GM21576 (cell line): Measurements from ENCODE around the gene SLC12A7.
"Not testable (repeated sequence)": the region's sequence is repeated elsewhere in the genome, so short reads cannot be mapped to it uniquely, and the experiment has no call there.

Experiments
- ATAC-seq: cut with Tn5 transposase; IDR thresholded peaks from one replicate; pipeline ENCODE4 v1.9.1; 2021; ENCODE audit warnings: mild to moderate bottlenecking, moderate library complexity; ENCODE audit not compliant: unreplicated experiment

Gene SLC12A7

DNA sequence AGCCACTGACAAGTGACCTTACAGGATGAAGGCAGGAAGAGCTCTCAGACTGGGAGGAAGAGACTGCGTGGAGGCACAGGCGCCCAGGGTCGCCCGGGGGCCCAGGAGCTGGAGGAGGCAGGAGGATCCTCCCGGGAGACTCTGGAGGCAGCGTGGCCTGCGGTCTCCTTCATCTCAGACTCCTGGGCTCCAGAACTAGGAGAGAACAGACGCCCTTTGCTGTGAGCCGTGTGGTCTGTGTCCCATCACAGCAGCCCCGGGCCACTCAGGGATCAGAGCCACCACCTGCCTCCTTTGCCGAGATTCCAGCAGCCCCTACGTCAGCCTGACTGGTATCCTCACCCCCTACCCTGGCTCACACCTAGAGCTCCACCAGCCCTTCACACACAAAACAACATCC lies 45.2 kb downstream of the SLC12A7 start:
- ATAC-seq, result no peak

DNA sequence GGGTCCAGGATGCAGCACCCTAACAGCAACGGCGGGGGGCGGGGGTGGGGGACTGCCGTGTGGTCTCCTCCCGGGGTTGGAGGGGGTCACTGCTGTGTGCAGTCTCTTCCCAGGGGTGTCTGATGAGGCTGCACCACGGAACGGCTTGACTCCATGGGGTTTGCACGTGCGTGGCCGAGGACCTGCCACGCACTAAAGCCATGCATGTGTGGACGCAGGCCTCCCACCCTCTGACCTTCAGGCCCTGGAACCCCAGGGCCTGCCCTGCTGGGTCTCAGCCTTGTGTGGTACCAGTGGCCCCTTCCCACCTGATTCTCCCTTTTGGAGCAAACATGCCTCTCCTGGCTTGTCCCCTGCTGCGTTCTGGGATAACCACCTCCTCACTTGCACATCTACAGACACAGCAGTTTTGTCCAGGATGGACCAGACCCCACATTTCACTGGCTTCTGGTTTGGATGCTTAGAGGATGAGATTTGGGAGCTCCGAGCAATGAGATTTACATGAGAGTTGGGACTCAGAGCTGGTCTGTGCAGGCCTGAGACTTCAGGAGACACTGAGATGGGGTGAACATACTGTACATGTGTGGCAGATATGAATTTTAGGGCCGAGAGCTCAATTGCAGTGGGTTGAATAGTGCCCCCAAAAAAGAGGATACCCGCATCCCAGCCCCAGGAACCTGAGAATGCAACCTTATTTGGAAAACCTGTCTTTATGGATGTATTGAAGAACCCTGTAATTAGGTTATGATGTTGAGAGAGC lies 45.8 kb downstream of the SLC12A7 start:
- ATAC-seq, result no peak

DNA sequence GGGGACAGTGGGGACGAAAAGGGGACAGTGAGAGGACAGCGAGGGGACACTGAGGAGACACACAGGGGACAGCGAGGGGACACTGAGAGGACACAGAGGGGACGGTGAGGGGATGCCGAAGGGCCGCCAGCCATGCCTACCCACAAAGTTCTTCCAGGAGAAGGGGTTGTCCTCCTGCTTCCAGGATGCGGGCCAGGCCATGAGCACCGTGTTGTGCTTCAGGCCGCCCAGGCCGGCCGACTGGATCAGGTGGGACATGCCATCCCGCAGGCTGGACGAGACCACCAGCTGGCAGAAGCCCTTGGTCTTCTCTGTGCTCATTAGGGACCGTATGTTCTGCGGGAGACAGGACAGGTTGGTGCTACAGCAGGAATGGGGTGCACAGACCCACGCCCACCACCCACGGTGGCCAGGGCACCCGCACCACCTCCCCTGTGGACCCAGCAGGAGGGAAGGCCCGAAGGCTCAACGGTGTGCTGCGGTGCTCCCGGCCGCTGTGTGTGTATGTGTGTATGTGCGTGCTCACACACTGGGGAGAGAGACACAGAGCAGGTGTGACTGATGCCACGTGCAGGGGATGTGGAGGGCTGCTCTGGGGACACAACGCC lies 46.6 kb downstream of the SLC12A7 start:
- no peak for ATAC-seq

DNA sequence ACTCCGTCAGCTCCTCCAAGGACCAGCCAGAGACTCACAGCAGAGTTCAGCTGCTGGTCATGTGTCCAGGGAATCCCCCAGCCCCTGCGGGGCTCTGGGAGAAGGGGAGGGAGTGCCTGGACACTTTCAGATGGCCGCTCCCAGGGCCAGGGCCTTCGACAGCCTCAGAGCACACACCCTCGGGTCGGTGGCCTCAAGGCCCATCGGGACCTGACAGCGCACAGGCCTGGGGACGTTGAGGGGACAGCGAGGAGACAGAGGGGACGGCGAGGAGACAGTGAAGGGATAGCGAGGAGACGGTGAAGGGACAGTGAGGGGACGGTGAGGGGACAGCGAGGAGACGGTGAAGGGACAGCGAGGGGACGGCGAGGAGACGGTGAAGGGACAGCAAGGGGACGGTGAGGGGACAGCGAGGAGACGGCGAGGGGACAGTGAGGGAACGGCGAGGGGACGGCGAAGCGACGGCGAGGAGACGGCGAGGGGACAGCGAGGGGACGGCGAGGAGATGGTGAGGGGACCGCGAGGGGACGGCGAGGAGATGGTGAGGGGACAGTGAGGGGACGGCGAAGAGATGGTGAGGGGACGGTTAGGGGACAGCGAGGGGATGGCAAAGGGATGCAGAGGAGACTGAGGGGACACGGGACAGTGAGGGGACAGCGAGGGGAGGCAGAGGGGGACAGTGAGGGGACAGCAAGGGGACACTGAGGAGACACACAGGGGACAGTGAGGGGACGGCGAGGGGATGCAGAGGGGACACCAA lies 47.3 kb downstream of the SLC12A7 start:
- no peak for ATAC-seq

DNA sequence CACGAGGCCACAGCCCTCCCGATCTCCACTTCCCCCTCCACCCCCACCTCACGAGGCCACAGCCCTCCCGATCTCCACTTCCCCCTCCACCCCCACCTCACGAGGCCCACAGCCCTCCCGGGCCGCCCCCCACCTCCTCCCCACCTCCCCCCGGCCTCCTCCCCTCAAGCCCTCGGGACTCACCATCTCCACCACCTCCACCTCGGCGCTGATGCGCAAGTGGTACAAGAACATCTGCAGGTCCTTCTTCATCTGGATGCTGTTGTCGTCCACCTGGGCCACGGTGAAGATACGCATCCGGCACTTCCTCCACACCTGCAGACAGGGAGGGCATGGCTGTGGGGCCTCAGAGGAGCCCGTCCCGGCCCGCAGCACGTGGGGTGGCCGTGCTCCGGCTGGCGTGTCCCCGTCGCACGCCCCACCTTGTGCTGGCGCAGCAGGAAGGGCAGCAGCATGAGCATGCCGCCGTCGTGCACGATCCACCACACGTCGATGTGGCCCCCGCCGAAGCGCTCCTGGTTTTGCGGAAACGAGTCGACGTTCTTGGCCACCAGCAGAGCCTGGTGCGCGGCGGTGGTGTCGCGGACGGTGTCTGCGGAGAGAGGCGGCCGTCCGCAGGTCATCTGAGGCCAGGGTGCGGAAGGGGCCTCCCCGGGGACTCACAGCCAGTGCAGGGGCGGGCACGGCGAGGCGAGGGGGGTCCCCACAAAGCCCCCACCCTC lies 48.0 kb downstream of the SLC12A7 start:
- no peak for ATAC-seq

DNA sequence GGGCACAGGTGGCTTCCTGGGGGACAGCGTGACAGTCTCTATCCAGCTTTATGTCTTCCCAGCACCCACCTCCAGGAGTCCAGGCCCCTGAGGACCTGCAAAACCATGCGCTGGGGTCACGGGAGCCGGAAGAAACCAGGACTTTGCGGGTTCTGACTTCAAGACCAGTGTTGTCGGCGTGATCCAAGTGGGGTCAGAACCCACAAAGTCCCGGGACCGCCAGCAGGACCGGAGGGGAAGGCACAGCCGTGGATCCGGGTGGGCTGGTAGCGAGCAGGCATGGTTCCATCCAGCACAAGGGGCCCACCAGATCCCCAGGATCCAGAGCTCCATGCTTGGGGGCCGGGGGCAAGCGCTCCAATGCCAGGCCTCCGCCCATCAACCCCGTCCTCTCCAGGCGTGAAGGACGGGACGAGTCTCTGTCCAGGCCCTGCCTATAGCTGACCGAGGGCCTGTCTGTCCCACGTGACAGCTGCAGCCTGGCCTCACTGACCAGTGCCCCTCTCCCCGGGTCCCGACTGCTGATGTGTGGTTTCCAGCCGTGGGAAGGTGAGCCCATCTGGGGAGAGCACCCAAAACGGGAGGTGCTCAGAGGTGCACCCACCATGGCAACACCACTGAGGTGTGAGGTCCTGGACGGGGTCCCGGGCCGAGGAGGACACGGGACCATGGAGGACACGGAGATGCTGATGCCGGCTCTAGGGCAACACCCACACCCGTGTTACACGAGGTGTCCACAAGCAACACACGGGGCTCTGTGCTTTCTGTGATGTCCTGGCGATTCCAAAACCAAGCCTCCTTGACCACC lies 48.9 kb downstream of the SLC12A7 start:
- no peak for ATAC-seq

DNA sequence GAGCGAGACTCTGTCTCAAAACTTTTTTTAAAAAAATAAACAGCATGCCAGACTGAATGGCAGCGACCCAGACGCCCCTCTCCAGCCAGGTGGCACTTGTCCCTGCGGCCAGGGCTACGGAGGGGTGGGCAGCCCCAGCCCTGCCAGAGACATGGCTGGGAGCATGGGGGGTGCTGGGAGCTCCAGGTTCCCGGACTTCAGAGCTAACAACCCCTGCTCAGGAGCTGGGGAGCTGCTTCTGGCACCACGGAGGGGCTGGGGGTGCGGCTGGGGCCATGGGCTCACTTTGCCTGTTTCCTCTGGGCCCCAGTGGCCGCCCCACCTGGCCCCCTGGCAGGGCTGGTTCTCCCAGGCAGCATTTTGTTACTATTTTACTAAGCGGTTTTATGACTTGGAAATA lies 49.9 kb downstream of the SLC12A7 start:
- ATAC-seq, result no peak

DNA sequence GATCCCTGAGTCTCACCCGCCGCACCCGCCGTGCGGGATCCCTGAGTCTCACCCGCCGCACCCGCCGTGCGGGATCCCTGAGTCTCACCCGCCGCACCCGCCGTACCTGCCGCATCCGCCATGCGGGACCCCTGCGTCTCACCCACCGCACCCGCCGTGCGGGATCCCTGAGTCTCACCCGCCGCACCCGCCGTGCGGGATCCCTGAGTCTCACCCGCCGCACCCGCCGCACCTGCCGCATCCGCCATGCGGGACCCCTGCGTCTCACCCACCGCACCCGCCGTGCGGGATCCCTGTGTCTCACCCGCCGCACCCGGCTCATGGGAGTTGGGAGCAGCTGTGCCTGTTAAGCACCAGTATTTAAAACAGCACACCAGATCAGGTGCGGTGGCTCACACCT lies 50.6 kb downstream of the SLC12A7 start:
- not testable (repeated sequence) for ATAC-seq

DNA sequence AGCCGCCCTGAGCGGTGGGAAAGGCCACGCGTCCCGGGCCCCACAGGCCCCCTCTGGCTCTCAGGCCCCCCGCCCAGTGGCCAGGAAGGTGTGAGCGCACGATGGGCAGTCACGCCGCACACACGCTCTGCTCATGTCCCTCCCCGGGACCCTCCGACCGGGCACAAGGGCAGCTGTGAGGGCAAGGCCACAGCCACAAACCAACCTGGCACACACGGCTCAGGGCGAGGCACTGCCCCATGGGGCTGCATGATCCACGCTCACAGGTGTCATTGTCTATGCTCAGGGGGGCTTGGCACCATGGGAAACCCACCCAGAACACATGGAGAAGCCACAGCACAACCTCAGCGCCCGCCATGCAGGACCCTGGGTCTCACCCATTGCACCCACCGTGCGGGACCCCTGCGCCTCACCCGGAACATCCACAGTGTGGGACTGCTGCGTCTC lies 51.3 kb downstream of the SLC12A7 start:
- no peak for ATAC-seq

DNA sequence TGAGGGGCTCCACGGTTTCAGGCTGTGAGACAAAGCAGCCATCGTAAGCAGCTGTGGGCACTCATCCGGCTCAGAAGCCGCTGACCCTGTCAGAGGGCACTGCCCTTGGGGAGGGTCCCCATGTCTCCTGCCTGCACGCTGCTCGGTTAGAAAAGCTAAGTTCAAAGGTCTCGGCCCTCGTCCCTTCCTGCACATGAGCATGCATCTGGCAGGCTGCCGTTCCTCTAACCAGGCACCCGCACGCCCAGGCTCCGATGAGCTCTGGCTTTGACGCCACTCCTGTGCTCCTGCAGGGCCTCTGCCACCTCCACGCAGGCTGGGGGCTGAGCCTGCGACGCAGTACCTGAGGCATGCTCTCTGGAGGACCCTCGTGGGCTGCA lies 52.0 kb downstream of the SLC12A7 start:
- no peak for ATAC-seq

DNA sequence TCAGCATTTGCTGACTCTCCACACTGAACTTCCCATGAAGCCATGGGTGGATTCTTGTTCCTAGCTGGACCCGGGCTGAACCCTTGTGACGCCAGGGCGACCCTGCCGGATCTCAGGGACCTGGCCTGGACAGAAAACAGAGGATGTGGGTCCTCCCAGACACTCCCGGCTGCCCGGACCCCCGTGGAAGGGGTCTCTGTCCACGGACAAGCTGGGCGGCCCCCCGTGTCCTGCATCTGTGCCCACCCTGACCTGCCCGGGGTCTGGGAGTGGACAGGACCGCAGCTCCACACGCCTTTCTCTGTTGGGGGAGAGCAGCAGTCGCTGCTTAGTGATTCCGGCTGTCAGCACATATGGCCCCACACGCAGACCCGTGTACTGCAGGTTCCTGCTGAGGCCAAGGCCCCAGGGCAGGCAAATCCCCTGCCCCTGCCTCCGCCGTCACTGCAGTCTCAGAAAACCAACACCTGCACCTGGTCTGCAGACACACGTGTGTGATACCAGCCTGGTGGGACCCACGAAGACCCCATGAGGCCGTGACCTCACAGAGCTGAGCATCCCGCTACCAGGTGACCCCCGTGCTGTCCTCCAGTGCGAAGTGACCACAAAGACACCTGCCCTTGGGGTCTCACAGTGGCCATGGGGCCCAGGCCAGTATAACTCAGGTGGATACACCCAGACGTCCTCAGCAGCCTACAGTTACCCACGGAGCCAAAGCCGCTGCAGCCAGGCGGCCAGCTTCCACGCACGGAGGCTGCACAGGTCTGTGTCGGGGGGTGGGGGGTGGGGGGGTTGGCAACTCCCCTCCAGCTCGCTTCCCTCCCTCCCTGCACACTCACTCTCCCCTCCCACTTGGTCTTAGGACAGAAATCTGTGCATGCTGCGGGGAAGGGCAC lies 52.6 kb downstream of the SLC12A7 start:
- ATAC-seq, result no peak

DNA sequence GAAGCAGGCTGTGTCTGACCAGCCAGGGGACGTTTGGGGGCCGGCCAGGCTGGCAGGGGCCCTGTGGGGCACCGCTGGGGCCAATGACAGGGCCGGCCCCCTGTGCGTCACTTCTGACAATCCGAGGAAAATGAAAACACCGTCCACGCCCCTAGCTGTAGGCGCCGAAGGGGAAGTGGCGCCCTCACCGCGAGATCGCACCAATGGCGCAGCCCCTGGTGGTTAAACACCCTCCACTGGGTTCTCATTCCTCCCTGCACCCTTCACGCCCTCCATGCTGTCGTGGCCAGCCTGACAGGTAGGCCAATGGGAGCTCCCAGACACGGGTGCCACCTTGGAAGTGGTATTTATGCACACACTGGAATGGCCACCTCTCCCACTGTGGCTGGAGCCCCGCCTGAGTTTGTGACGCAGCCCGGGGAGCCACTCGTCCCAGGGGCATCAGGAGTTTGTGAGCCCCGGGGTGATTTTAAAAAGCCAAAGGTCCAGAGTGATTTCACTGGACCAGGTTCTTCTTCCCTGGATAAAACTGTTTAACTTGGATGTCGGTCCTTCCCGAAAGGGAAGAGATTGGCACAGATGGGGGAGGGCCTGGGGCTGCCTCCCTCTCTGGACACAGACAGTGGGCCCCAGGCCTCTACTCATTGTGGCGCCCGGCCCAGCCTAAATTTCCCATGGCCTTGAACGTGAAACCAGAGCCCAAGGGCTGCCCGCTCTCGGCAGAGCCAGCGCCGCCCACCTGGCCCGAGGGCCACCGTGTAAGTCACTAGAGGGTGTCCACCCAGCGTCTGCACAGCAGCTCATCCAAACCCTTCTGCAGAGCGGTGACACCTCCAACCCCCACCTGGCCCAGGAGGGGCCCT lies 53.5 kb downstream of the SLC12A7 start:
- no peak for ATAC-seq

DNA sequence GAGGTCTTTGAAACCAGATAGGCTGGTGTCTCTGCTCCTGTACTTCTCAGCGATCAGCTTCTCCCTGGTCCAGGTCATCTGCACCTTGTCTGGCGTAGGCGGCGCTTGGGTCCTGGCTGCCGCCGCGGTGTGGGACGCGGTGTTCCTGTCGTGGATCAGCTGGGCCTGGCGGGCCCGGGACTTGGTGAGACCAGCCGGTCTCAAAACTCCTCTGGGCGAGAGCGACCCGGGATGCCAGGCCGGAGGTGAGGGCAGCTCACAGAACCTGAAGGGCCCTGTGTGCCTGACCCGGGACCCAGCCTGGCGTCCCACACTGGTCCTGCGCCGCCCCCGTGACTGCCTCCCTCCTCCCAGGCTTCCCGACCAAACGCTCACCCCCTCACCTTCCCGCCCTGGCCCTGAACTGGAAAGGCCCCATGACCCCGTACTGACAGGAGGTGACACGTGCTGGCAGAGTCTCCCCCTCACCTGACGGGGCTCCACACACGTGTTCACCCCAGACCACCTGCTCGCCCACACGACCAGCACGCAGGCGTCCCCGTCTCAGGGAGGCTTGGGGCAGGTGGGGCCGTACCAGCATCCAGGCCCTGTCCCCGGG lies 54.3 kb downstream of the SLC12A7 start:
- no peak for ATAC-seq

DNA sequence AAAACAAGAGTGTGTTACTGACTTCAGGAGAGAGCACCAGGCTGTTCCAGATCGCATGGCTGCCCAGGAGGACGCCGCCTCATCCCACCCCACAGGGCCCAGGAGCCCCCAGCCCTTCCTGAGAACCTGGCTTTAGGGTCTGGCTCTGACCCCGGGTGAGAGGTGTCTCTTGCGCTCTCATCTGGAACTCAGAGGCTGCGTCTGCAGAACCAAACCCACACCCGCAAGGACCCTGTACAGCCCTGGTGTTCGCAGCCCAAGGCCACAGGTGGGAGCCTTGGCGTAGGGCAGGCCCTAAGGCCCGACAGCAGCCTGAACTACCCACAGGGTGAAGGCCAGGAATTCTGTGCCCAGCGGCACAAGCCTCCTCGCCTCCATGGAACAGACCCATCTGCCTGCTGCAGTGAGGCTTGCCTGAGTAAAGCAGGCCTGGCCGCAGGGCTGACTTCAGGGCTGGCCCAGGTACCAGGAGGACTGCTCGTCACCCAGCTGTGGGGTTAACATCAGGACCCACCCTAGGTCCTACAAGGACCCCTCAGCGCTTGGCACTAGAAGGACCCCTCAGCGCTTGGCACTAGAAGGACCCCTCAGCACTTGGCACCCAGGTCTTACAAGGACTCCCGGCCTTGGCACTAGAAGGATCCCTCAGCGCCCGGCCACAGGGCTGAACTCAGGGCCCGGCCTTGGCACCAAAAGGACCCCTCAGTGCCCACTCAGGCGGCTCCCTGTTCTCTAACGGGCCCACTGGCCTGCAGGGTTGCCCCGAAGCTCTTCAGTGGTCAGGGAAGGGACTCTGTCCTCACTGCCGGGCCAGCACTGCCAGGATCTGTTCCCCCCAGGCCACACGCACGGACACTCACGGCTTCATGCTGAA lies 55.0 kb downstream of the SLC12A7 start:
- no peak for ATAC-seq

DNA sequence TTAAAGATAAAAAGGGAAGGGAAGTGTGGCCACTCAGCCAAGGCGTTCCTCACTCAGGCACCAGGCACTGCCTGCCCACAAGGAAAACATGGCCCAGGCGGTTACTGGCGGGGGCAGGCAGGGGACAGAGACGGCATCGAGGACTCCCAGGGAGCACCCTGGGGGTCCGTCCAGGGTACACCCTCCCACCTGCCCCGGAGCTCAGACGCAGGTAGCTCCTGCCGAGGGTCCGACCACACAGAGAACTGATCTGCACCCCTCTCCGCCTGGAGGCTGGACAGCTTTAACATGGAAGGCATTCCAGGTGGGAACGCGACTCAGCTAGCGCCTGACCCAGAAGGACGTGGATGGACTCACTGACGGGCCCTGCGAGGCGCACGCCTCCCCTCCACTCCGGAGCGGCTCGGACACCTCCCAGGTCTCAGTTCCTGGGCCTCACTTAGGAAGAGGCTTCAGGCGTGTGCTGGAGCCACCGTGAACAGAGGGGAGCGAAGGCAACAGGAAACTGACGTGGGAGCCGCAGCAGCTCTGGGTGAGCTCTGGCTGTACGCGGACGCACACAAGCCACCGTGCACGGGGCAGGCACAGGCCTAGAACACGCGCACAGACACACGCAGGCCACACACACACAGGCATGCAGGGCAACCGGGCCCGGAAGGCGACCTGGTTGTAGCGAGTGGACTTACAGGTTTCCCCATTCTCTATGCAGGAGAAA lies 55.8 kb downstream of the SLC12A7 start:
- no peak for ATAC-seq
